GM12801 (cell line): ENCODE results near the gene GALNT17.

Experiments used
- CTCF ChIP-seq: IDR thresholded peaks from one replicate; pipeline ENCODE4 v1.5.1; 2011; ENCODE audit warnings: control low read depth; ENCODE audit not compliant: insufficient read length; ENCODE audit errors: extremely low read depth

Gene GALNT17

GRCh38 chr7:71132127-71132376 is at the start of gene GALNT17:
Gene GALNT17, plus strand, starts transcription at chr7:71132144.
- TF ChIP-seq CTCF, result no peak

GRCh38 chr7:71095266-71095860 is 36.6 kb upstream of the GALNT17 start:
- no peak for TF ChIP-seq CTCF

GRCh38 chr7:71096351-71096750 is 35.6 kb upstream of the GALNT17 start:
- TF ChIP-seq CTCF, result no peak

- TF ChIP-seq CTCF, result no peak
Measured at GRCh38 chr7:71106226-71106625, 25.7 kb upstream of the GALNT17 start.

GRCh38 chr7:71112436-71112835 is 19.5 kb upstream of the GALNT17 start:
- TF ChIP-seq CTCF, result no peak

- TF ChIP-seq CTCF, result no peak
Measured at GRCh38 chr7:71120096-71120495, 11.8 kb upstream of the GALNT17 start.

- TF ChIP-seq CTCF, result no peak
Measured at GRCh38 chr7:71129126-71129525, 2.8 kb upstream of the GALNT17 start.
